Keratinocyte (primary cell): Measurements from ENCODE around the gene CUEDC2. TPM values are rescaled to one million over a fixed set of nuclear protein-coding genes. Genes with fewer than 3 reads are reported as not detected.

ENCODE experiments used
- DNase-seq: peaks from one replicate; pipeline ENCODE4 v3.0.0-alpha.2; 2011; ENCODE audit warnings: low read depth, missing footprints, low spot score
- FAIRE-seq: peaks from 2 replicates; lab custom pipeline; 2011; peaks lifted over from hg19 to GRCh38; lab: Jason Lieb, UNC
- H2AFZ ChIP-seq: 2 replicates; pipeline ENCODE4 v1.6.0; 2012; ENCODE audit warnings: low read length, control low read depth, inconsistent platforms; ENCODE audit not compliant: control insufficient read depth
- H3K27ac ChIP-seq: 2 replicates; pipeline ENCODE4 v1.5.1; 2011; ENCODE audit warnings: low read length; ENCODE audit not compliant: control insufficient read depth, insufficient read depth
- H3K27me3 ChIP-seq: 3 replicates; pipeline ENCODE4 v1.6.0; 2011; ENCODE audit warnings: low read length; ENCODE audit not compliant: control insufficient read depth, insufficient read depth; ENCODE audit errors: extremely low read depth
- H3K36me3 ChIP-seq, 2 experiments: 2 replicates in 1 of 2; 3 replicates in 1 of 2; pipeline ENCODE4 v1.5.1; 2011; ENCODE audit warnings: low read length in 2 of 2, mild to moderate bottlenecking in 1 of 2; ENCODE audit not compliant: control insufficient read depth in 2 of 2, insufficient read depth in 2 of 2; ENCODE audit errors: extremely low read depth in 1 of 2
- H3K4me1 ChIP-seq: 3 replicates; pipeline ENCODE4 v1.5.1; 2011; ENCODE audit warnings: low read length; ENCODE audit not compliant: control insufficient read depth, insufficient read depth; ENCODE audit errors: extremely low read depth
- H3K4me2 ChIP-seq: 3 replicates; pipeline ENCODE4 v1.6.0; 2011; ENCODE audit warnings: low read depth, low read length; ENCODE audit not compliant: control insufficient read depth, insufficient read depth; ENCODE audit errors: extremely low read depth
- H3K4me3 ChIP-seq, 3 experiments: fragments of 200-600 bp in 1 of 3; sonication (generic) in 1 of 3; 2 replicates in 2 of 3; 3 replicates in 1 of 3; pipeline ENCODE4 v1.5.1; 2011 to 2016; ENCODE audit warnings: low read length in 3 of 3, mild to moderate bottlenecking in 3 of 3, control low read depth in 2 of 3, inconsistent platforms in 1 of 3, low read depth in 1 of 3, mixed read lengths in 1 of 3, mixed run types in 1 of 3, moderate library complexity in 1 of 3; ENCODE audit not compliant: control insufficient read depth in 2 of 3, insufficient read depth in 2 of 3; ENCODE audit errors: extremely low read depth in 1 of 3
- H3K79me2 ChIP-seq: 2 replicates; pipeline ENCODE4 v1.6.0; 2012; ENCODE audit warnings: low read length; ENCODE audit not compliant: control insufficient read depth, insufficient read depth
- H3K9ac ChIP-seq: 3 replicates; pipeline ENCODE4 v1.6.0; 2011; ENCODE audit warnings: low read length; ENCODE audit not compliant: control insufficient read depth, insufficient read depth; ENCODE audit errors: extremely low read depth
- H3K9me1 ChIP-seq: 3 replicates; pipeline ENCODE4 v1.6.0; 2011; ENCODE audit warnings: low read length; ENCODE audit not compliant: control insufficient read depth, insufficient read depth; ENCODE audit errors: extremely low read depth
- H3K9me3 ChIP-seq: 2 replicates; pipeline ENCODE4 v1.5.1; 2012; ENCODE audit warnings: low read depth, low read length; ENCODE audit not compliant: control insufficient read depth
- H4K20me1 ChIP-seq: 3 replicates; pipeline ENCODE4 v1.6.0; 2011; ENCODE audit warnings: low read length; ENCODE audit not compliant: control insufficient read depth, insufficient read depth; ENCODE audit errors: extremely low read depth
- EZH2 ChIP-seq: IDR thresholded peaks from one replicate; pipeline ENCODE4 v1.6.1; 2012; ENCODE audit warnings: inconsistent platforms, mild to moderate bottlenecking, low read length, moderate library complexity
- dilution Hi-C: fragments of 300-500 bp; cut with MboI; formaldehyde crosslinking; loops from one replicate; pipeline ENCODE4 v1.7.0; 2020; ENCODE audit warnings: low sequenced_read_pairs; ENCODE audit not compliant: extremely low pct_ligation_motif_present
- polyA plus RNA-seq, 5 experiments: library from polyadenylated mRNA; depleted of rRNA in 3 of 5; stranded (reverse) in 3 of 5; stranded (forward) in 1 of 5; unstranded in 1 of 5; fragments of >200 nt; gene quantifications; 1 replicate in 1 of 5; 2 replicates in 3 of 5; 3 replicates in 1 of 5; pipeline versions ENCODE4 v1.2.1 to v1.2.3, GENCODE V29; 2011 to 2012; ENCODE audit warnings: missing spikeins in 2 of 5, low read depth in 1 of 5, low replicate concordance in 1 of 5
- TF ChIP-seq, protein P1 (sequence below), 3 experiments: IDR thresholded peaks in 1 of 3; conservative IDR thresholded peaks in 1 of 3; optimal IDR thresholded peaks in 1 of 3; 2 replicates in 2 of 3; 3 replicates in 1 of 3; pipeline versions ENCODE3 to v1.5.1; 2011; ENCODE audit warnings: low read length in 3 of 3, mild to moderate bottlenecking in 3 of 3, moderate library complexity in 2 of 3, control low read depth in 1 of 3, inconsistent platforms in 1 of 3; ENCODE audit not compliant: insufficient read depth in 2 of 3; ENCODE audit errors: extremely low read depth in 1 of 3

Gene CUEDC2
- polyA plus RNA-seq, 1 donor (not counting 4 experiments of a cell fraction or from before 2014, with no cell fraction given), result 46.6 TPM

DNA sequence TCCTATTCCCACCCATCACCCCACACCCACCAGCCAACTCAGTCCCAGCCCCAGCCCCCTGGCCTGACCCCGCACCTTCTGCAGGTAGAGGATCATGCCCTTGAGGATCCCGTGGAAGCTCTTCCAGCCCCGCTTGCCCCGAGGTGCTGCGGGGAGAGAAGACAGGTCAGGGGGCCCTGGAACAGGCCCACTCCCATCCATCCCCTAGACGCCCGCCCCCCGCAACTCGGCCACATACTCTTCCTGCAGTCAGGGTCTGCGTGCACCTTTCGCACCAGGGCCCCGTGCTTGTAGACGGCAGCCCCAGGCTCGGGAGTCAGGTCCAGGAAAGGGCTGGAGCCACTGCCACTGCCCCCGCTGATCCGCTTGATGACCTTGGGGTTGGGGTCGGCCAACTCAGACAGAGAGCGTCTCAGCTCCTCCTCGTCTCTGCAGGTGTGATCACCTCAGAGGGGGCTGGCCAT, 27.2 kb downstream of the CUEDC2 start:
- Histone ChIP-seq H3K9ac (no peak overlapping the region), H2AFZ (no peak overlapping the region), H3K9me3 (no peaks in the 10 kb centered on the region), H3K27me3 (peaks cover 28% of the 10 kb centered on the region), H3K9me1 (no peaks in the 10 kb centered on the region), H4K20me1 (peaks cover 3% of the 10 kb centered on the region), H3K79me2 (no peaks in the 10 kb centered on the region), H3K27ac (no peak overlapping the region), H3K4me2 (no peak overlapping the region), H3K4me1 (peaks cover 26% of the 10 kb centered on the region), H3K4me3 (no peak overlapping the region), H3K36me3 (peaks cover 5 to 14% of the 10 kb centered on the region in 2 experiments)
- TF ChIP-seq EZH2, result no peak
- TF ChIP-seq, protein P1, sequence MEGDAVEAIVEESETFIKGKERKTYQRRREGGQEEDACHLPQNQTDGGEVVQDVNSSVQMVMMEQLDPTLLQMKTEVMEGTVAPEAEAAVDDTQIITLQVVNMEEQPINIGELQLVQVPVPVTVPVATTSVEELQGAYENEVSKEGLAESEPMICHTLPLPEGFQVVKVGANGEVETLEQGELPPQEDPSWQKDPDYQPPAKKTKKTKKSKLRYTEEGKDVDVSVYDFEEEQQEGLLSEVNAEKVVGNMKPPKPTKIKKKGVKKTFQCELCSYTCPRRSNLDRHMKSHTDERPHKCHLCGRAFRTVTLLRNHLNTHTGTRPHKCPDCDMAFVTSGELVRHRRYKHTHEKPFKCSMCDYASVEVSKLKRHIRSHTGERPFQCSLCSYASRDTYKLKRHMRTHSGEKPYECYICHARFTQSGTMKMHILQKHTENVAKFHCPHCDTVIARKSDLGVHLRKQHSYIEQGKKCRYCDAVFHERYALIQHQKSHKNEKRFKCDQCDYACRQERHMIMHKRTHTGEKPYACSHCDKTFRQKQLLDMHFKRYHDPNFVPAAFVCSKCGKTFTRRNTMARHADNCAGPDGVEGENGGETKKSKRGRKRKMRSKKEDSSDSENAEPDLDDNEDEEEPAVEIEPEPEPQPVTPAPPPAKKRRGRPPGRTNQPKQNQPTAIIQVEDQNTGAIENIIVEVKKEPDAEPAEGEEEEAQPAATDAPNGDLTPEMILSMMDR (optimal IDR thresholded peaks at IDR 0.05 in 1 of 3, IDR thresholded peaks at IDR 0.05 in 1 of 3, conservative IDR thresholded peaks at IDR 0.05 in 1 of 3; ENCODE audit: extremely low read depth in 1 of 3, insufficient read depth in 2 of 3, low read length in 3 of 3), result no peak
- no peak for FAIRE-seq
- dilution Hi-C loops, result no loop called here
- no peak for DNase-seq

DNA sequence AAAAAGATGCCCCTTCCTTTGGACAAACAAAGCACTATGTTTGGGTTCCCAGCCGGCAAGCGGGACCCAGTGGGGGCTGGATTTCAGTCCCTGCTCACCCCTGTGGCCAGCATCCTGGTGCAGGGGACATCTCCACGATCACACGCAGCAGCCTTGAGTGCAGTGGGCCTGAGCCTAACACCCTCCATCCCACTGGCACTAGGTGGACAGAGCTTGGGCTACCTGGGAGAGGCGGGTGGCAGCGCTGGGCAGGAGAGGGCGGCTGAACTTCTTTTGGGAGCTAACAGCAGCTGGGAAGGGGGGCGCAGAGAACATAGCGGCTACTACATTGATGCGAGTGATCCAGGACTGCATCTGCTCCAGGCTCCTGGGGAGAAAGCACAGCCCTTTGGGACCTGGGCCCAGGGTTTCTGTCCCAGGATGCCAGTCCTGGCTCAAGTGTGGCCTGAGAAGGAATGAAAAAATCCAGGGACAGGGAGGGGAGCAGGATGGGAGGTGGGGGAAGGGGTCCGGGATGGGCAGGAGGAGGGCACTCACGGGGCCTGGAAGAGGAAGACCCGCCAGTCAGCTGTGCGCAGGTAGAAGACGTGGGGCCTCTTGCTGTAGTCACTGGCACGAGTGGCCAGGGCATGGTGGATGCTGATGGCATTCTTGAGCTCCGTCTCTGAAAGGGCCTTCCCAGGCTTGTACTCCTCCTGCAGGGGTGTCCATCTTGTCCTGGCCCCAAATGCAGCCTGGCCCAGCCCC, 27.8 kb downstream of the CUEDC2 start:
- peaks cover 6 to 14% of the 10 kb centered on the region in 2 experiments for H3K36me3 ChIP-seq
- peaks cover 31% of the 10 kb centered on the region for H3K4me1 ChIP-seq
- no peak for FAIRE-seq
- no peak for TF ChIP-seq EZH2
- TF ChIP-seq, protein P1 (optimal IDR thresholded peaks at IDR 0.05 in 1 of 3, IDR thresholded peaks at IDR 0.05 in 1 of 3, conservative IDR thresholded peaks at IDR 0.05 in 1 of 3; ENCODE audit: extremely low read depth in 1 of 3, insufficient read depth in 2 of 3, low read length in 3 of 3), result no peak
- no peaks in the 10 kb centered on the region for H3K9me3 ChIP-seq
- dilution Hi-C loops, result no loop called here
- H3K79me2 ChIP-seq, result no peaks in the 10 kb centered on the region
- no peak overlapping the region for H3K27ac ChIP-seq
- no peak overlapping the region for H3K4me2 ChIP-seq
- no peaks in the 10 kb centered on the region for H3K9me1 ChIP-seq
- peaks cover 3% of the 10 kb centered on the region for H4K20me1 ChIP-seq
- no peak overlapping the region for H2AFZ ChIP-seq
- H3K9ac ChIP-seq, result no peak overlapping the region
- no peak for DNase-seq
- H3K27me3 ChIP-seq, result peaks cover 22% of the 10 kb centered on the region
- H3K4me3 ChIP-seq, result no peak overlapping the region
